ENCODE measurements around the gene MTRF1L.

GRCh38 chr6:152957796-152958195, 44.7 kb downstream of the MTRF1L start:
- TF ChIP-seq, protein P1, sequence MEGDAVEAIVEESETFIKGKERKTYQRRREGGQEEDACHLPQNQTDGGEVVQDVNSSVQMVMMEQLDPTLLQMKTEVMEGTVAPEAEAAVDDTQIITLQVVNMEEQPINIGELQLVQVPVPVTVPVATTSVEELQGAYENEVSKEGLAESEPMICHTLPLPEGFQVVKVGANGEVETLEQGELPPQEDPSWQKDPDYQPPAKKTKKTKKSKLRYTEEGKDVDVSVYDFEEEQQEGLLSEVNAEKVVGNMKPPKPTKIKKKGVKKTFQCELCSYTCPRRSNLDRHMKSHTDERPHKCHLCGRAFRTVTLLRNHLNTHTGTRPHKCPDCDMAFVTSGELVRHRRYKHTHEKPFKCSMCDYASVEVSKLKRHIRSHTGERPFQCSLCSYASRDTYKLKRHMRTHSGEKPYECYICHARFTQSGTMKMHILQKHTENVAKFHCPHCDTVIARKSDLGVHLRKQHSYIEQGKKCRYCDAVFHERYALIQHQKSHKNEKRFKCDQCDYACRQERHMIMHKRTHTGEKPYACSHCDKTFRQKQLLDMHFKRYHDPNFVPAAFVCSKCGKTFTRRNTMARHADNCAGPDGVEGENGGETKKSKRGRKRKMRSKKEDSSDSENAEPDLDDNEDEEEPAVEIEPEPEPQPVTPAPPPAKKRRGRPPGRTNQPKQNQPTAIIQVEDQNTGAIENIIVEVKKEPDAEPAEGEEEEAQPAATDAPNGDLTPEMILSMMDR (IDR thresholded peaks at IDR 0.05): no peak
- no peak for TF ChIP-seq EZH2 (IDR thresholded peaks at IDR 0.05; ENCODE audit: borderline replicate concordance, insufficient read depth, low read depth, low read length, poor library complexity, severe bottlenecking)

Measured in B cell (primary cell).